Mesenchymal stem cell (in vitro differentiated cells and primary cell): ENCODE results near the gene KDM5C.

Source experiments
- DNase-seq: peaks from one replicate; pipeline ENCODE4 v3.0.0-alpha.2; 2013
- H2AFZ ChIP-seq: one replicate; pipeline ENCODE4 v1.6.1; 2013; ENCODE audit warnings: low read depth, mild to moderate bottlenecking, control low read depth, inconsistent platforms, low read length, moderate library complexity
- H2AK5ac ChIP-seq: 2 replicates; pipeline ENCODE4 v1.6.1; 2013; ENCODE audit warnings: low read length, moderate library complexity, mild to moderate bottlenecking, inconsistent platforms; ENCODE audit not compliant: severe bottlenecking
- H2BK120ac ChIP-seq: one replicate; pipeline ENCODE4 v1.6.1; 2013; ENCODE audit warnings: low read depth, mild to moderate bottlenecking, inconsistent platforms, low read length, moderate library complexity
- H2BK12ac ChIP-seq, 2 experiments: one replicate each; pipeline ENCODE4 v1.6.1; 2013; ENCODE audit warnings: inconsistent platforms in 2 of 2, low read length in 2 of 2, mild to moderate bottlenecking in 2 of 2, moderate library complexity in 2 of 2, control low read depth in 1 of 2
- H2BK15ac ChIP-seq: one replicate; pipeline ENCODE4 v1.6.1; 2013; ENCODE audit warnings: mild to moderate bottlenecking, low read depth, inconsistent platforms; ENCODE audit not compliant: poor library complexity, severe bottlenecking
- H2BK5ac ChIP-seq: 2 replicates; pipeline ENCODE4 v1.6.1; 2013; ENCODE audit warnings: low read depth, mild to moderate bottlenecking, low read length, control low read depth, inconsistent platforms; ENCODE audit not compliant: poor library complexity, severe bottlenecking
- H3K14ac ChIP-seq, 2 experiments: one replicate each; pipeline ENCODE4 v1.6.1; 2013; ENCODE audit warnings: inconsistent platforms in 2 of 2, low read length in 2 of 2, control low read depth in 1 of 2, mild to moderate bottlenecking in 1 of 2, moderate library complexity in 1 of 2
- H3K18ac ChIP-seq, 2 experiments: one replicate each; pipeline ENCODE4 v1.6.1; 2013; ENCODE audit warnings: inconsistent platforms in 2 of 2, low read length in 2 of 2, control low read depth in 1 of 2, low read depth in 1 of 2, mild to moderate bottlenecking in 1 of 2
- H3K23ac ChIP-seq, 2 experiments: one replicate each; pipeline ENCODE4 v1.6.1; 2013; ENCODE audit warnings: inconsistent platforms in 2 of 2, low read length in 2 of 2, mild to moderate bottlenecking in 2 of 2, moderate library complexity in 2 of 2, control low read depth in 1 of 2
- H3K27ac ChIP-seq: 2 replicates; pipeline ENCODE4 v1.5.1; 2013; ENCODE audit warnings: mild to moderate bottlenecking, moderate library complexity, low read length, control low read depth, inconsistent platforms; ENCODE audit not compliant: poor library complexity, severe bottlenecking
- H3K27me3 ChIP-seq, 2 experiments: 2 replicates each; pipeline versions ENCODE4 v1.6.1 to v1.7.0; 2013; ENCODE audit warnings: low read length in 2 of 2, mild to moderate bottlenecking in 2 of 2, moderate library complexity in 2 of 2, control low read depth in 1 of 2, inconsistent platforms in 1 of 2; ENCODE audit not compliant: control insufficient read depth in 1 of 2, insufficient read depth in 1 of 2
- H3K36me3 ChIP-seq, 2 experiments: 2 replicates each; pipeline versions ENCODE4 v1.6.1 to v1.7.0; 2013; ENCODE audit warnings: low read length in 2 of 2, control low read depth in 1 of 2, inconsistent platforms in 1 of 2, low read depth in 1 of 2, mild to moderate bottlenecking in 1 of 2; ENCODE audit not compliant: insufficient read depth in 2 of 2, control insufficient read depth in 1 of 2
- H3K4ac ChIP-seq, 2 experiments: one replicate each; pipeline ENCODE4 v1.6.1; 2013; ENCODE audit warnings: inconsistent platforms in 2 of 2, low read length in 2 of 2, mild to moderate bottlenecking in 2 of 2, moderate library complexity in 2 of 2, control low read depth in 1 of 2, low read depth in 1 of 2
- H3K4me1 ChIP-seq: 2 replicates; pipeline ENCODE4 v1.6.1; 2013; ENCODE audit warnings: low read depth, low read length, control low read depth; ENCODE audit not compliant: control insufficient read depth, insufficient read depth
- H3K4me2 ChIP-seq: 2 replicates; pipeline ENCODE4 v1.6.1; 2013; ENCODE audit warnings: low read length, mild to moderate bottlenecking, inconsistent platforms; ENCODE audit not compliant: poor library complexity, severe bottlenecking
- H3K4me3 ChIP-seq, 2 experiments: 2 replicates each; pipeline versions ENCODE4 v1.5.1 to v1.7.0; 2013; ENCODE audit warnings: low read length in 2 of 2, mild to moderate bottlenecking in 2 of 2, control low read depth in 1 of 2, low read depth in 1 of 2; ENCODE audit not compliant: insufficient read depth in 1 of 2
- H3K79me1 ChIP-seq: replicated peaks from 2 replicates; pipeline ENCODE4 v1.6.1; 2013; ENCODE audit warnings: mild to moderate bottlenecking, control low read depth, low read length, inconsistent platforms; ENCODE audit not compliant: poor library complexity, severe bottlenecking
- H3K9ac ChIP-seq: 2 replicates; pipeline ENCODE4 v1.7.0; 2013; ENCODE audit warnings: mild to moderate bottlenecking, low read length, moderate library complexity
- H3K9me3 ChIP-seq: 2 replicates; pipeline ENCODE4 v1.7.0; 2013; ENCODE audit warnings: mild to moderate bottlenecking, low read length; ENCODE audit not compliant: control insufficient read depth
- H4K8ac ChIP-seq: one replicate; pipeline ENCODE4 v1.6.1; 2013; ENCODE audit warnings: inconsistent platforms, mild to moderate bottlenecking, low read length, moderate library complexity
- H4K91ac ChIP-seq: one replicate; pipeline ENCODE4 v1.6.1; 2013; ENCODE audit warnings: mild to moderate bottlenecking, low read length, inconsistent platforms
- WGBS: methylation state at CpG from one replicate; pipeline ENCODE4 v1.1.7; 2013; ENCODE audit warnings: mixed read lengths; 5-methylcytosine and 5-hydroxymethylcytosine counted together

Gene KDM5C

GRCh38 chrX:53211391-53211978 lies 13.5 kb downstream of the KDM5C start:
- no peak overlapping the region for H4K8ac ChIP-seq
- H4K91ac ChIP-seq = no peak overlapping the region
- no peak overlapping the region for H2AFZ ChIP-seq
- no peaks in the 10 kb centered on the region for H3K9me3 ChIP-seq
- no peak overlapping the region for H3K4me3 ChIP-seq
- H3K14ac ChIP-seq = no peak overlapping the region
- no peak for DNase-seq
- H2BK5ac ChIP-seq = no peak overlapping the region
- 92% methylated on average over 8 of the region's 9 CpGs for WGBS
- H3K4ac ChIP-seq = no peak overlapping the region
- H3K4me2 ChIP-seq = no peak overlapping the region
- no peak overlapping the region for H3K27ac ChIP-seq
- H3K23ac ChIP-seq = no peak overlapping the region
- no peaks in the 10 kb centered on the region for H3K4me1 ChIP-seq
- H2AK5ac ChIP-seq = no peak overlapping the region
- no peak overlapping the region for H2BK120ac ChIP-seq
- no peak overlapping the region for H3K9ac ChIP-seq
- H3K36me3 ChIP-seq = peaks cover 45 to 90% of the 10 kb centered on the region in 2 experiments
- no peak overlapping the region for H3K18ac ChIP-seq
- H3K79me1 ChIP-seq = peaks cover 11% of the 10 kb centered on the region
- no peak overlapping the region for H2BK12ac ChIP-seq
- H3K27me3 ChIP-seq = no peaks in the 10 kb centered on the region
- no peak overlapping the region for H2BK15ac ChIP-seq

GRCh38 chrX:53196678-53197077 lies 28.3 kb downstream of the KDM5C start:
- H2AFZ ChIP-seq = no peak overlapping the region
- H3K18ac ChIP-seq = no peak overlapping the region
- no peak overlapping the region for H3K27ac ChIP-seq
- no peaks in the 10 kb centered on the region for H3K4me1 ChIP-seq
- H3K14ac ChIP-seq = no peak overlapping the region
- no peak overlapping the region for H4K91ac ChIP-seq
- no peak overlapping the region for H2AK5ac ChIP-seq
- H3K9ac ChIP-seq = no peak overlapping the region
- WGBS = 95% methylated on average over 12 of the region's 12 CpGs
- no peak overlapping the region for H3K4me2 ChIP-seq
- H2BK12ac ChIP-seq = no peak overlapping the region
- H3K4ac ChIP-seq = no peak overlapping the region
- no peak overlapping the region for H2BK15ac ChIP-seq
- H3K79me1 ChIP-seq = peaks cover 14% of the 10 kb centered on the region
- no peaks in the 10 kb centered on the region for H3K9me3 ChIP-seq
- no peak overlapping the region for H2BK120ac ChIP-seq
- H2BK5ac ChIP-seq = no peak overlapping the region
- no peak overlapping the region for H3K4me3 ChIP-seq
- H3K23ac ChIP-seq = no peak overlapping the region
- DNase-seq = no peak
- H3K27me3 ChIP-seq = no peaks in the 10 kb centered on the region
- no peak overlapping the region for H4K8ac ChIP-seq
- H3K36me3 ChIP-seq = peaks cover 75 to 92% of the 10 kb centered on the region in 2 experiments

- no peak overlapping the region for H3K4me3 ChIP-seq
- H2BK12ac ChIP-seq = no peak overlapping the region
- H3K36me3 ChIP-seq = peaks cover 71 to 92% of the 10 kb centered on the region in 2 experiments
- H3K18ac ChIP-seq = no peak overlapping the region
- no peaks in the 10 kb centered on the region for H3K27me3 ChIP-seq
- H3K4me2 ChIP-seq = no peak overlapping the region
- H3K4ac ChIP-seq = no peak overlapping the region
- no peak overlapping the region for H3K27ac ChIP-seq
- H4K91ac ChIP-seq = no peak overlapping the region
- no peaks in the 10 kb centered on the region for H3K9me3 ChIP-seq
- DNase-seq = no peak
- H4K8ac ChIP-seq = no peak overlapping the region
- 100% methylated on average over 2 of the region's 2 CpGs for WGBS
- no peak overlapping the region for H3K23ac ChIP-seq
- H2BK15ac ChIP-seq = no peak overlapping the region
- no peak overlapping the region for H2AK5ac ChIP-seq
- no peak overlapping the region for H3K9ac ChIP-seq
- peaks cover 12% of the 10 kb centered on the region for H3K79me1 ChIP-seq
- H2BK120ac ChIP-seq = no peak overlapping the region
- H3K4me1 ChIP-seq = no peaks in the 10 kb centered on the region
- no peak overlapping the region for H2BK5ac ChIP-seq
- no peak overlapping the region for H3K14ac ChIP-seq
- no peak overlapping the region for H2AFZ ChIP-seq
Measured at GRCh38 chrX:53195401-53195800, 29.6 kb downstream of the KDM5C start.

- Histone ChIP-seq H3K79me1 (peaks cover 11% of the 10 kb centered on the region), H2BK120ac (no peak overlapping the region), H3K4ac (no peak overlapping the region), H2BK15ac (no peak overlapping the region), H2AFZ (no peak overlapping the region), H3K4me3 (no peak overlapping the region), H3K9ac (no peak overlapping the region), H3K14ac (no peak overlapping the region), H3K9me3 (no peaks in the 10 kb centered on the region), H3K27ac (no peak overlapping the region), H4K91ac (no peak overlapping the region), H3K27me3 (no peaks in the 10 kb centered on the region), H3K23ac (no peak overlapping the region), H4K8ac (no peak overlapping the region), H3K4me1 (no peaks in the 10 kb centered on the region), H2AK5ac (no peak overlapping the region), H2BK5ac (no peak overlapping the region), H3K36me3 (peaks cover 73 to 92% of the 10 kb centered on the region in 2 experiments), H3K18ac (no peak overlapping the region), H2BK12ac (no peak overlapping the region), H3K4me2 (no peak overlapping the region)
- 95% methylated on average over 4 of the region's 16 CpGs for WGBS
- no peak for DNase-seq
Measured at GRCh38 chrX:53194308-53194707, 30.7 kb downstream of the KDM5C start.
